HepG2 (cell line): ENCODE results near the gene MLX. TPM values are rescaled to one million over a fixed set of nuclear protein-coding genes. Genes with fewer than 3 reads are reported as not detected.

Experiments
- CBX1 ChIP-seq: IDR thresholded peaks from one replicate; pipeline ENCODE4 v1.6.1; 2016; ENCODE audit warnings: antibody characterized with exemption, low read depth
- CC2D1A ChIP-seq: sonication (generic); formaldehyde crosslinking; IDR thresholded peaks from 2 replicates; pipeline ENCODE4 v1.8.1; 2023; ENCODE audit warnings: mild to moderate bottlenecking, missing genetic modification reagents
- CREB1 ChIP-seq, 2 experiments: fragments of 450-650 bp in 1 of 2; IDR thresholded peaks; 2 replicates each; pipeline ENCODE4 v1.6.1; 2016 to 2017; ENCODE audit warnings: control low read depth in 1 of 2, mild to moderate bottlenecking in 1 of 2, missing compliant biosample characterization in 1 of 2, missing genetic modification characterization in 1 of 2
- DR1 ChIP-seq: sonication (generic); formaldehyde crosslinking; IDR thresholded peaks from 2 replicates; pipeline ENCODE4 v1.8.0; 2021; ENCODE audit warnings: mild to moderate bottlenecking, missing genetic modification reagents, inconsistent platforms
- MZF1 ChIP-seq: sonication (generic); formaldehyde crosslinking; IDR thresholded peaks from 2 replicates; pipeline ENCODE4 v1.8.1; 2023; ENCODE audit warnings: mild to moderate bottlenecking, missing genetic modification reagents, borderline replicate concordance
- NCOA5 ChIP-seq: sonication (generic); formaldehyde crosslinking; IDR thresholded peaks from 2 replicates; pipeline ENCODE4 v1.4.0; 2020; ENCODE audit warnings: missing genetic modification reagents
- NR2F2 ChIP-seq: IDR thresholded peaks from 2 replicates; pipeline ENCODE4 v1.6.1; 2012; ENCODE audit warnings: low read depth, inconsistent platforms, borderline replicate concordance
- PITX1 ChIP-seq: sonication (generic); formaldehyde crosslinking; IDR thresholded peaks from 2 replicates; pipeline ENCODE4 v1.5.1; 2020; ENCODE audit warnings: mild to moderate bottlenecking, missing genetic modification reagents
- RFX3 ChIP-seq: IDR thresholded peaks from 2 replicates; pipeline ENCODE4 v1.6.1; 2016; ENCODE audit warnings: missing biosample characterization, missing genetic modification reagents
- ZBTB39 ChIP-seq: sonication (generic); formaldehyde crosslinking; IDR thresholded peaks from 2 replicates; pipeline ENCODE4 v1.5.0; 2020; ENCODE audit warnings: missing genetic modification reagents
- ZBTB42 ChIP-seq: sonication (generic); formaldehyde crosslinking; IDR thresholded peaks from 2 replicates; pipeline ENCODE4 v1.5.0; 2020; ENCODE audit warnings: mild to moderate bottlenecking, missing genetic modification reagents
- ZBTB7B ChIP-seq: sonication (generic); formaldehyde crosslinking; IDR thresholded peaks from 2 replicates; pipeline ENCODE4 v1.4.0; 2020; ENCODE audit warnings: missing genetic modification reagents
- ZFP36 ChIP-seq: fragments of 150-350 bp; IDR thresholded peaks from 2 replicates; pipeline ENCODE4 v1.6.1; 2018; ENCODE audit warnings: borderline replicate concordance, low read length, low read depth; ENCODE audit not compliant: partially characterized antibody
- ZMYM4 ChIP-seq: sonication (generic); formaldehyde crosslinking; IDR thresholded peaks from 2 replicates; pipeline ENCODE4 v1.8.1; 2023; ENCODE audit warnings: mild to moderate bottlenecking, missing genetic modification reagents
- ZNF121 ChIP-seq: sonication (generic); formaldehyde crosslinking; IDR thresholded peaks from 2 replicates; pipeline ENCODE4 v1.5.0; 2020; ENCODE audit warnings: mild to moderate bottlenecking, missing genetic modification reagents
- ZNF224 ChIP-seq: sonication (generic); formaldehyde crosslinking; IDR thresholded peaks from 2 replicates; pipeline ENCODE4 v1.5.0; 2020; ENCODE audit warnings: mild to moderate bottlenecking, missing genetic modification reagents
- ZNF235 ChIP-seq: sonication (generic); formaldehyde crosslinking; IDR thresholded peaks from 2 replicates; pipeline ENCODE4 v1.8.1; 2023; ENCODE audit warnings: mild to moderate bottlenecking, missing genetic modification reagents, borderline replicate concordance
- ZNF30 ChIP-seq: sonication (generic); formaldehyde crosslinking; IDR thresholded peaks from 2 replicates; pipeline ENCODE4 v1.5.0; 2020; ENCODE audit warnings: mild to moderate bottlenecking, missing genetic modification reagents
- ZNF34 ChIP-seq: sonication (generic); formaldehyde crosslinking; IDR thresholded peaks from 2 replicates; pipeline ENCODE4 v1.4.0; 2020; ENCODE audit warnings: mild to moderate bottlenecking, missing genetic modification reagents, borderline replicate concordance
- ZNF607 ChIP-seq: sonication (generic); formaldehyde crosslinking; IDR thresholded peaks from 2 replicates; pipeline ENCODE4 v1.5.1; 2020; ENCODE audit warnings: missing genetic modification reagents, mild to moderate bottlenecking, borderline replicate concordance
- ZNF788 ChIP-seq: sonication (generic); formaldehyde crosslinking; IDR thresholded peaks from 2 replicates; pipeline ENCODE4 v1.5.0; 2020; ENCODE audit warnings: mild to moderate bottlenecking, missing genetic modification reagents, borderline replicate concordance
- polyA plus RNA-seq, 8 experiments: library from polyadenylated mRNA; depleted of rRNA in 3 of 8; stranded (reverse) in 7 of 8; unstranded in 1 of 8; fragments of >200 nt; fragmentation: Illumina TruSeq in 4 of 8; extraction: Trizol in 4 of 8; gene quantifications; 2 replicates each; pipeline versions ENCODE4 v1.2.1 to v1.2.3, GENCODE V29; 2011 to 2016; ENCODE audit warnings: low read depth in 4 of 8, missing spikeins in 1 of 8, mixed read lengths in 1 of 8; ENCODE audit not compliant: insufficient read depth in 1 of 8
- total RNA-seq, 5 experiments: library from RNA; depleted of rRNA; stranded (reverse); fragments of >200 nt; fragmentation: Illumina TruSeq; extraction: Trizol; gene quantifications; 2 replicates each; pipeline ENCODE4 v1.2.3, GENCODE V29; 2016; ENCODE audit warnings: low read depth in 1 of 5
- TF ChIP-seq, protein P1 (sequence below): IDR thresholded peaks from 2 replicates; pipeline ENCODE4 v1.6.1; 2016
- TF ChIP-seq, protein P2 (sequence below): sonication (generic); formaldehyde crosslinking; IDR thresholded peaks from 2 replicates; pipeline ENCODE4 v1.8.1; 2023; ENCODE audit warnings: mild to moderate bottlenecking, moderate library complexity, missing genetic modification reagents
- TF ChIP-seq, protein P3 (sequence below): sonication (generic); formaldehyde crosslinking; IDR thresholded peaks from 2 replicates; pipeline ENCODE4 v1.8.0; 2022; ENCODE audit warnings: missing genetic modification reagents, mild to moderate bottlenecking, moderate library complexity, borderline replicate concordance

Gene MLX
- total and polyA plus RNA-seq, 2 of the 13 experiments (the other 11 are each of a cell fraction or from before 2014, with no cell fraction given): 38.9 to 74.4 TPM

GRCh38 chr17:42577532-42578281, 10.8 kb downstream of the MLX start, which contains the start of gene PSMC3IP (continued):
- no peak for TF ChIP-seq MZF1 (CRISPR knock-in tag)
- TF ChIP-seq, protein P1, sequence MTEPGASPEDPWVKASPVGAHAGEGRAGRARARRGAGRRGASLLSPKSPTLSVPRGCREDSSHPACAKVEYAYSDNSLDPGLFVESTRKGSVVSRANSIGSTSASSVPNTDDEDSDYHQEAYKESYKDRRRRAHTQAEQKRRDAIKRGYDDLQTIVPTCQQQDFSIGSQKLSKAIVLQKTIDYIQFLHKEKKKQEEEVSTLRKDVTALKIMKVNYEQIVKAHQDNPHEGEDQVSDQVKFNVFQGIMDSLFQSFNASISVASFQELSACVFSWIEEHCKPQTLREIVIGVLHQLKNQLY (CRISPR knock-in tag): peak; percentile 43; the same call in 1 of the 2 replicates
- peak; percentile 59; the same call in 1 of the 2 replicates for TF ChIP-seq ZNF30 (CRISPR knock-in tag)
- TF ChIP-seq ZNF788: peak; percentile 64; the same call in 1 of the 2 replicates
- TF ChIP-seq, protein P2, sequence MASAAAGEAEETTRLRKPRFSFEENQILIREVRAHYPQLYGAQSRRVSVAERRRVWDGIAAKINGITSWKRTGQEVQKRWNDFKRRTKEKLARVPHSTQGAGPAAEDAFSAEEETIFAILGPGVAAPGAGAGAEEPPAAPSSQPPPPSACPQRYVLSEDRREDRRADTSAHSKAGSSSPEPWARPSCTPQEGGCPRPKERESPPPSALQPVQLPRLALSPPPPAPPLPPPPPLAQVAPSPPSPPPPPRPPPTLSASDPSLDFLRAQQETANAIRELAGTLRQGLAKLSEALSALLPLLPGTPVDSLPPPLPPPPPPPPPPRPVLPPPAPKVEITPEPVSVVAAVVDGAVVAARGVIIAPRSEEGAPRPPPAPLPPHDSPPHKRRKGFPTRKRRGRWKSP (CRISPR knock-in tag): peak; percentile 95
- TF ChIP-seq ZNF121 (CRISPR knock-in tag): no peak
- no peak for TF ChIP-seq ZNF235 (CRISPR knock-in tag)
- TF ChIP-seq ZBTB42 (CRISPR knock-in tag): no peak; the same call in 1 of the 2 replicates
- TF ChIP-seq ZNF224 (CRISPR knock-in tag): peak; percentile 95
- peak; percentile 68 for TF ChIP-seq ZMYM4 (CRISPR knock-in tag)
- no peak for TF ChIP-seq ZBTB39 (CRISPR knock-in tag)
- peak; percentile 29; the same call in 1 of the 2 replicates for TF ChIP-seq ZNF607 (CRISPR knock-in tag)
- no peak; the same call in 1 of the 2 replicates for TF ChIP-seq NCOA5 (CRISPR knock-in tag)
- peak; percentile 74 for TF ChIP-seq CREB1 (IDR thresholded peaks at IDR 0.05)
- peak; percentile 93 for TF ChIP-seq CREB1 (CRISPR knock-in tag; IDR thresholded peaks at IDR 0.05)
- TF ChIP-seq RFX3: peak; percentile 99
- peak; percentile 60; the same call in 1 of the 2 replicates for TF ChIP-seq ZBTB7B (CRISPR knock-in tag)
- TF ChIP-seq PITX1 (CRISPR knock-in tag): peak; percentile 37; the same call in 1 of the 2 replicates
- TF ChIP-seq DR1 (CRISPR knock-in tag): peak; percentile 66
- peak; percentile 47; the same call in 1 of the 2 replicates for TF ChIP-seq NR2F2
- TF ChIP-seq ZNF34: no peak
- TF ChIP-seq, protein P3, sequence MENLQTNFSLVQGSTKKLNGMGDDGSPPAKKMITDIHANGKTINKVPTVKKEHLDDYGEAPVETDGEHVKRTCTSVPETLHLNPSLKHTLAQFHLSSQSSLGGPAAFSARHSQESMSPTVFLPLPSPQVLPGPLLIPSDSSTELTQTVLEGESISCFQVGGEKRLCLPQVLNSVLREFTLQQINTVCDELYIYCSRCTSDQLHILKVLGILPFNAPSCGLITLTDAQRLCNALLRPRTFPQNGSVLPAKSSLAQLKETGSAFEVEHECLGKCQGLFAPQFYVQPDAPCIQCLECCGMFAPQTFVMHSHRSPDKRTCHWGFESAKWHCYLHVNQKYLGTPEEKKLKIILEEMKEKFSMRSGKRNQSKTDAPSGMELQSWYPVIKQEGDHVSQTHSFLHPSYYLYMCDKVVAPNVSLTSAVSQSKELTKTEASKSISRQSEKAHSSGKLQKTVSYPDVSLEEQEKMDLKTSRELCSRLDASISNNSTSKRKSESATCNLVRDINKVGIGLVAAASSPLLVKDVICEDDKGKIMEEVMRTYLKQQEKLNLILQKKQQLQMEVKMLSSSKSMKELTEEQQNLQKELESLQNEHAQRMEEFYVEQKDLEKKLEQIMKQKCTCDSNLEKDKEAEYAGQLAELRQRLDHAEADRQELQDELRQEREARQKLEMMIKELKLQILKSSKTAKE: no peak
- 0 out of 2 replicates have a peak, but pooled peaks have one; percentile 14 for TF ChIP-seq CC2D1A
- TF ChIP-seq CBX1: no peak
- TF ChIP-seq ZFP36: no peak
